Embryonic facial prominence (tissue), 1 donor: ENCODE data around the gene GRID2IP.
"Not testable (repeated sequence)": the region's sequence is repeated elsewhere in the genome, so short reads cannot be mapped to it uniquely, and the experiment has no call there.

Experiments used
- DNase-seq: peaks from one replicate; pipeline ENCODE4 v3.0.0-alpha.2; 2016; ENCODE audit errors: extremely low spot score

The GRID2IP gene

GRCh38 chr7:6487184-6487545, 64.1 kb downstream of the GRID2IP start:
- DNase-seq: no peak

- no peak for DNase-seq
These were observed 64.7 kb downstream of the GRID2IP start for GRCh38 chr7:6486438-6487183.

GRCh38 chr7:6482743-6483119, 68.5 kb downstream of the GRID2IP start:
- no peak for DNase-seq

- no peak for DNase-seq
These were observed 69.0 kb downstream of the GRID2IP start for GRCh38 chr7:6482307-6482706.

- DNase-seq: no peak
These were observed 69.8 kb downstream of the GRID2IP start for GRCh38 chr7:6481445-6481844.

GRCh38 chr7:6480323-6480660, 71.0 kb downstream of the GRID2IP start:
- no peak for DNase-seq

- DNase-seq: no peak
These were observed 72.2 kb downstream of the GRID2IP start for GRCh38 chr7:6479067-6479466.

- DNase-seq: no peak
These were observed 73.1 kb downstream of the GRID2IP start for GRCh38 chr7:6478186-6478585.

- DNase-seq: no peak
These were observed 74.0 kb downstream of the GRID2IP start for GRCh38 chr7:6477318-6477660.

- no peak for DNase-seq
These were observed 74.5 kb downstream of the GRID2IP start for GRCh38 chr7:6476596-6477317.

GRCh38 chr7:6475433-6476186, 75.7 kb downstream of the GRID2IP start:
- DNase-seq: no peak

GRCh38 chr7:6465862-6466261, 85.4 kb downstream of the GRID2IP start:
- DNase-seq: no peak

GRCh38 chr7:6463609-6464008, 87.7 kb downstream of the GRID2IP start:
- DNase-seq: not testable (repeated sequence)

- DNase-seq: no peak
These were observed 89.2 kb downstream of the GRID2IP start for GRCh38 chr7:6461946-6462550.

- no peak for DNase-seq
These were observed 90.2 kb downstream of the GRID2IP start for GRCh38 chr7:6460990-6461584.

- no peak for DNase-seq
These were observed 91.0 kb downstream of the GRID2IP start for GRCh38 chr7:6460303-6460702.

- not testable (repeated sequence) for DNase-seq
These were observed 92.6 kb downstream of the GRID2IP start for GRCh38 chr7:6458676-6459075.

GRCh38 chr7:6453734-6454133, 97.5 kb downstream of the GRID2IP start:
- DNase-seq: no peak

- no peak for DNase-seq
These were observed 100.0 kb downstream of the GRID2IP start for GRCh38 chr7:6451224-6451705.

- not testable (repeated sequence) for DNase-seq
These were observed 100.7 kb downstream of the GRID2IP start for GRCh38 chr7:6450591-6450990.

- not testable (repeated sequence) for DNase-seq
These were observed 101.4 kb downstream of the GRID2IP start for GRCh38 chr7:6449884-6450283.
